Stimulated activated CD4-positive, alpha-beta T cell treated with anti-CD3 and anti-CD28 coated beads, TNF-alpha, amount 100 ng/mL, for 4 hours (primary cell): ENCODE results near the gene JARID2.

ENCODE experiments used
- DNase-seq, 3 experiments: peaks; one replicate each; pipeline ENCODE4 v3.0.0-alpha.2; 2020; ENCODE audit warnings: low read depth in 3 of 3

Gene JARID2

GRCh38 chr6:15246666-15247499 is 1.0 kb downstream of the JARID2 start:
- DNase-seq = no peak

- peak; percentile 48 to 55 (median 50) for DNase-seq
These were observed 1.9 kb downstream of the JARID2 start for GRCh38 chr6:15247500-15248450.

DNA sequence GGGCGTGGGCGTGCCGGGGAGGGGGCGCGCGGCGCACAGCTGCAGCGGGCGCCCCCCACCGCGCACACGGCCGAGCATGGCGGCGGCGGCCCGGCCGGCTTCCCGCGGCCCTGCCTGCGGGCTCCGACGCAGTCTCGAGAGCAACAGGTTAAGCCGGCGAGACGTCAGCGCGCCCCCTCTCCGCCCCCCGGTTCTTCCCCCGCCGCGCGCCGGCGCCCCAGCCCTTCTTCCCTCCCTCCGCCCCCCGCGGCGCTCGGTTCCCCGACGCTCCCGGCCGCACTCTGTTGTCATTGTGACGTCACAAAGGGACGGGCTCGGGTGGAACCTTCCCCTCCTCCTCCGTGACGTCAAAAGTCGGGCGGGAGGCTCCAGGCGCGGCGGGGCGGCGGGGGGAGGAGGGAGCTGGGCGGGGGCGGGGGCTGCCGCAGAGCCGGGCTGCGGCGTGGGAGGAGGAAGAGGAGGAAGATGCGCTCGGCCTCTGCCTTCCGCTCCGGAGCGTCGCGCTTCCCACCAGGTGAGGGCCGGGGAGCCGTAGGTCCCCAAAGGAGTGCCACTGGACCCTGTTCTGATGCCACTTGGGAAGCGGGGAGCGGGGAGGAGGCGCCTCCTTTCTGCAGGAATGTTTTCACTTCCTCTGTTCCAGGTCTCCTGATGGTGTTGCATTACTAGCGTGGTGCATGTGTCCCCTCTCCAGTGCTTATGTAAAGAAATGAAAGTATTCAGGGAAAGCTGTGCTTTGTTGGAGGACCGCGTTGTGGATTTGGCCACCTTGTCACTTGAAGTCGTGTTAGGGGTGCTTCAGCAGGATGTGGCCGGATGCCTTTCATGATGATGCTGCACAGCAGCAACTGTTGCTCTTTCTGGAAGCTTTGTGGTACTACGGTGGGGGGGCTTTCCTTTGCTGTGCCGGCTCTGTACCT is 2.8 kb downstream of the JARID2 start:
- DNase-seq = peak; percentile 82 to 96 (median 95)

DNA sequence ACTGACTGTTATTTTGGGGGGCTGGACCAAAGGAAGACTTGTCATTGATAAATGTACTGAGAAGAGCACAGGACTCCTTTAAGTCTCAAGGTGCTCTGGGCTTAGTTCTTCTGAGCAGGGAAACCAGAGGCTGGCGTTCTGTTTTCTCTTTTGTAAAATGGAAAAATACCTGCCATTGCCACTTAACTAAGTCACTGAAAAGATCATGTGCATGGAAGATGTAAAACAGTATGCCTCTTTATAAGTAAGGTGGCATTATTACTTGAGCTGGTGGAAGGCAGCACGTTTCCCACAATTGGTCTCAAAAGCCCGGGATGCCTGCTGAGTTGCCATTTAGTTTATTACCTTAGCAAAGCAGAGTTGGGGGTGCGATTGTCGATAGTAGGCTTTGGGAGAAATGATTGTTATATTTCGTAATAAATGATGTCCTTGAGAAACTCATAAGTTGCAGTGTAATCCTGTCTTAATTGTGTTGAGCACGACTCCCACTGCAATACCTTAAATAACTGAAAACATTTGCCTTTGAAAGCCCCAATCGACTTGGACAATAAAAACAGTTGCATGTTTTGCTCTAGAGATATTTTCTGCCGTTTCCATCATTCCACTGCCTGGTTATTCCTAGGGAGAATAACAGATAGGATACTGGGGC is 3.6 kb downstream of the JARID2 start:
- DNase-seq = no peak

- no peak for DNase-seq
These were observed 4.6 kb downstream of the JARID2 start for GRCh38 chr6:15250187-15251168.

DNA sequence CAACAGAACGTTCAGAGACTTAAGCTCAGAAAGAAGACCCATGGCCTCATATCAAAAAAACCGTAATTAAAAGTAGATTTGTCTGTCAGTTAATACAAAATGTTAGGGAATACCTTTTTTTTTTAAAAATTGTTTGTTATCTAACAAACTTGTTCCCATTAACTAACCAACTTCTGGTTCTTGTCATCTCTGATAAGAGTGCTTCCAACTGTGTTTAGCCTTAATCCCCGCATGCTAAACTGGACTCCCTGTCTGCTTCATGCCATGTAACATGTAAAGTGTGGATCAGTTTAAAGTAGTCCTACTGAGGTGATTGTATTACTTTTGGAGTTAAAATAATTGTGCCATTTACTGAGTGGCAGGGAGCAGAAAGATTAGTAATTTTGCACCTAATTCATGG is 6.3 kb downstream of the JARID2 start:
- DNase-seq = no peak

DNA sequence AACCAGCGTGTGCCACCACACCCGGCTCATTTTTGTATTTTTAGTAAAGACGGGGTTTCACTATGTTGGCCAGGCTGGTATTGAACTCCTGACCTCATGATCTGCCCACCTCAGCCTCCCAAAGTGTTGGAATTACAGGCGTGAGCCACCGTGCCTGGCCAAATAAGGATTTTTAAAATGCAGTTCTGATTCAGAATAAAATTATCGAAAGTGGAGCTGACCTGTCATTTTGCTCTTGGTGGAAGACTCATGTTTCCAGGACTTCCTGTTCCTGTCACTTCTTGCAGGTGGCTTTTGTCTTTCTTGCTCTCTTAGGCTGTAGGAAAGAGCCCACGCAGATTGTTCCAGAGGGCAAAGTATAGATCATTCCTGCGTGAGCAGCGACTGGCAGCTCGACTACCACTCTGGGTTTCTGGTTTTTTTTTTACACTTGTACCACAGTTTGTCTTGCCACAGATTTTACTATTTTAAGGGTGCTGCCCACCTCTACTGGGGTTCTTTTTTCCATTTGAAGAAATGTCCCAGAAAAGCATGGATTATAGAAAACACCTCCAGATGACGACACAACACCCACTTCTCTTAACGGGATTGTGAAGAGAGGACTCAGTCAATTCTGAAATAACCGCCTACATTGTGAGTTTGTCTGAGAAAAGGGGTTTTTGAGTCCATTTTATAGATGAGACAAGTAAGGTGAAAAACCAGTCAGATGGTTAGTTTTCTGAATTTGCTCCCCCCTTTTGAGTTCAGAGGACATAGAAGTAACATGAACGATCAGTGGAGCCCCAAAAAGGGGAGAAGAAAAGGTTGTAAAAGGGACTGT is 7.5 kb downstream of the JARID2 start:
- DNase-seq = no peak

DNA sequence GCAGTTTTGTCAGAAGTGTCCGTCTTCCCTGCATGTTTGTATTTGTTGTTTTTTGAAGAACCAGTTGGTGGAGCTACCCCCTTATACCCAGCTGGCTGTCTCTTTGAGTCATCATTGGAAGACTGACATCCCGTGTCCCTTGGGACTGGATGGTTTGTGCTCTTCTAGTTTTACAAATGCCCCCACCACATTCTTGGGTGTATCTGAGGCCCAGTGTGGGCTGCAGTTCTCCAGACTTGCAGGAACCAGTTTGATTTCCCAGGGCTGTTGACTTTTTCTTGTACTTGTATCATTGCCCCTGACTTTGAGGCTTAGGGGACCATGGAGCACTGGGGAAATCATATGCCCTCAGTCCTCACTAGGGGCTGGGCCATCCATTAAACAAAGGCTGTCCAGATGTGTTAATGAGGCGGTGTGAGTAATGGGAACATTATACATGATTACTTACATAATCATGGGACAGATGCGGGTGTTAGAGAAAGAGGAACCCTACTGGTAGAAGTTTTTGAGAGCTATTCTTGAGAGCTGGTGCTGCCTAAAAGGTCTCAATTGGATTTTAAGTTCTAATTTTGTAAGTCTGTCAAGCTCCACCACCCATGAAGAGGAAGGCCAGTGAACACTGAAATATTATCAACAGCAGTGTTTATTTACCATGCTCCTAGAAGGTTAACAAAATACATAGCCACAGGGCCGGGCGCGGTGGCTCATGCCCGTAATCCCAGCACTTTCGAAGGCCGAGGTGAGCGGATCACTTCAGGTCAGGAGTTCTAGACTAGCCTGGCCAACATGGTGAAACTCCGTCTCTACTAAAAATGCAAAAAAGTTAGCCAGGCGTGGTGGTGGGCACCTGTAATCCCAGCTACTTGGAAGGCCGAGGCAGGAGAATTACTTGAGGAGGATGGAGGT is 8.5 kb downstream of the JARID2 start:
- DNase-seq = no peak

- no peak for DNase-seq
These were observed 9.6 kb downstream of the JARID2 start for GRCh38 chr6:15255481-15255880.

DNA sequence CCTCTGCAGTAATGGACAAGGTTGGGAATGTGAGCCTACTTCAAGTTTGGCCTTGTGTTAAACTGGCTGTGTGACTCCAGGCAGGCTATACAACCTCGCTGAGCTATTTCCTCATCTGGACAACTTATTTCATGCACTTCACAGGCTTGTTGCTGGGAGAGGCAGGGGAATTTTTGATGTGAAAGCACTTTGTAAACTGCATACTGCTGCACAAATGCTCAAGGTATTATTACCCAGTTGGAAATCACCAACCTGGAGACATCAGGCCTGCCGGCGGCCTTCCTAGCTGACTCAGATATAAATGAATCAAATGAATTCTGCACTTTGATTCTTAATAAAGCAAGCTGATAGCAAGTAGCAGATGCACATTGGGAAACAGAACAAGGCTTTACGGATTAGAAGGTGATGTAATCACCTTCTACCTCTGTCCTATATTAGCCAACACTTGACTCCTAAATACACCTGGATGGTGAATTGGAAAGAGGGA is 10.1 kb downstream of the JARID2 start:
- no peak for DNase-seq

DNA sequence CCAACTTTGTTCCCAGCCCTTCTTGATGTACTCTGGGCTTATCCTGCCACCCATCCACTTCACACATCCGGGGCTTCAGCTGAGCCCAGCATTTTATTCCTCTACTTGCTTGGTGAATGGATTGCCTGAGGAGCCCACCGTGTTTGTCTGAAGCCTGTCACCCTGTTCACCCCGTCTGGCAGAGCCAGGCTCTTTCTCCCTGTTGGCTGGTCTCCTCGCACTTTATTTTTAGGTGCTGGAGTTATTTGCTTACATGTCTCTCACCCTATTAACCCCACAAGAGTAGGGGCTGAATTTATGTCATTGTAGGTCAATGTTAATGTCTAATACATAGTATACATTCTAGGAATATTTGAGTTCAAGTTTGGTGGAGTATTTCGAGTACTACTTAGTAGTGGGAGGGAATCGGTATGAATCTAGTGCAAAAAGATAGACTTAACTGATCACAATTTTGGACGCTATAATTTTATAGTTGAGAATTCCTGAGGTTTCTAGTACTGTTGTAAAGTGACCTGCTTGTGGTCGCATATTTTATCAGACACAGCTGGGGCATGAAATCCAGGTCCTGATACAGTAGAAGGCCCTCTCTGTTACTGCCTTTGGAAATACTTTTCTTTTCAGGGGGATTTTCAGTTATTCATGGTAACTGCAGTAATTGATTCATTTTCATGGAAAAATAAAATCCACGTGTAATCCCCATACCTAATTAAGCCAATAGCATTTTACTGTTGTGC is 10.8 kb downstream of the JARID2 start:
- DNase-seq = no peak

GRCh38 chr6:15257357-15258132 is 11.7 kb downstream of the JARID2 start:
- DNase-seq = no peak

- no peak for DNase-seq
These were observed 13.9 kb downstream of the JARID2 start for GRCh38 chr6:15259766-15260098.

DNA sequence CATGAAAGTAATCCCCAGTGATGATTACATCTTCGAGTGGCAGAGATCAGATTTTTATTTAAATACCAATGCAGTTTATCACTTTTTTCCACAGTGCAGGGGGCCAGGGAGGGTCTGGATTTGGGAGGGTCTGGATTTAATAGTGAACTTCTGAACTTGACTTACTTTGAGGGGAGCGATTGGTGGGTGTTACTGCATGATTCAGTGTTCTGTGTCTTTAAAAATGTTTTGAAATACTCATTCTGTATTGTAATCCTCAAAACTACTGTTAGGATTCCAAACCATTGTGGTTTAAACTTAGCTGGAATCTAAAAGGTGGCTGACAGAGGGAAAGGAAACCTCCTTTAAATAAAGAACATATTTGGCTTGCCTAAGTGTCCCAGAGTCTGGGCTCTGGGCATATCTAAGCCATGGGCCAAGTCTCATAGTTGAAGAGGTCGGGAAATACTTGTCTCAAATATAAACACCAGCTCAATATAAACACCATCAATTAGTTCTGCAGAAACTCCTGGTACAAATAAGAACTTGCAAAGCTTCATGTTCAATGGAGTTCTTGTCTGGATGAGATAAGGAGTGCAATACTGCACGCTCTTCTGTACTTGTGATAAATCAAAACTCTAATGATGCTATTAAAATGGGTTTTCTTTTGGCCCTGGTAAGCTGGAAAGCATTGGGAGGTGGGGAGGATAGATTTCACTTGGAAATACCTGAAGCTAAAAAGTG is 14.4 kb downstream of the JARID2 start:
- DNase-seq = no peak

DNA sequence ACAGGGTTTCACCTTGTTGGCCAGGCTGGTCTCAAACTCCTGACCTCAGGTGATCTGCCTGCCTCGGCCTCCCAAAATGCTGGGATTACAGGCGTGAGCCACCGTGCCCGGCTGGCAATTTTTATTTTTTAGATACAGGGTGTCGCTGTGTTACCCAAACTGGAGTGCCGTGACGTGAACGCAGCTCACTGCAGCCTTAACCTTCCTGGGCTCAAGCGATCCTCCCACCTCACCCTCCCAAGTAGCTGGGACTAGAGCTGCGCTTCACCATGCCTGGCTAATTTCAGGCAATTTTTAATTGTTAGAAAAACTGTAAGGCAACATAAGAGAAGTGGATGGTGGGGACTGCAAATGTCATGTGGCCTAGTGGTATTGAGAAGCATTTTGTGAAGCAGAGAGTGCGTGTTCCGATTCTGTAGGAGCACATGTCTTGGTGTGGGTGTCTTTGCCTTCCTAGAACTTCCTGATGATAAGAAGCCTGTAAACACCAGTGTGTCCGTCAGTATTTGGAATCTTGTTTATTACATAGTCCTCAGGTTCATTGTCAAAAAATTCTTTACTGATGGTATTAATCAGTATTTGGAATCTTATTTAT is 18.0 kb downstream of the JARID2 start:
- no peak for DNase-seq
